Mucosa of rectum (tissue), 2 donors: Measurements from ENCODE around the gene AREG.

Experiments used
- H3K27ac ChIP-seq, 2 donors: one replicate each; pipeline ENCODE4 v1.7.0; 2013; ENCODE audit warnings: inconsistent platforms in 2 of 2, low read depth in 2 of 2, low read length in 2 of 2
- H3K27me3 ChIP-seq, 2 donors: one replicate each; pipeline ENCODE4 v1.7.0; 2013; ENCODE audit warnings: low read length in 2 of 2; ENCODE audit not compliant: control insufficient read depth in 2 of 2, insufficient read depth in 2 of 2
- H3K36me3 ChIP-seq, 2 donors: one replicate each; pipeline ENCODE4 v1.7.0; 2013; ENCODE audit warnings: low read length in 2 of 2; ENCODE audit not compliant: control insufficient read depth in 2 of 2, insufficient read depth in 2 of 2
- H3K4me1 ChIP-seq, 2 donors: one replicate each; pipeline ENCODE4 v1.7.0; 2013; ENCODE audit warnings: low read length in 2 of 2, mild to moderate bottlenecking in 1 of 2; ENCODE audit not compliant: control insufficient read depth in 2 of 2, insufficient read depth in 2 of 2
- H3K4me3 ChIP-seq, 2 donors: one replicate each; pipeline ENCODE4 v1.7.0; 2013; ENCODE audit warnings: low read length in 2 of 2
- H3K9ac ChIP-seq, 2 donors: one replicate each; pipeline ENCODE4 v1.7.0; 2013; ENCODE audit warnings: low read length in 2 of 2, low read depth in 1 of 2, mild to moderate bottlenecking in 1 of 2
- H3K9me3 ChIP-seq, 2 donors: one replicate each; pipeline ENCODE4 v1.7.0; 2013; ENCODE audit warnings: low read length in 2 of 2; ENCODE audit not compliant: control insufficient read depth in 2 of 2
- donor health status: healthy.
- donor health status: Normal muscosa, but diverticular disease.

The AREG gene

DNA sequence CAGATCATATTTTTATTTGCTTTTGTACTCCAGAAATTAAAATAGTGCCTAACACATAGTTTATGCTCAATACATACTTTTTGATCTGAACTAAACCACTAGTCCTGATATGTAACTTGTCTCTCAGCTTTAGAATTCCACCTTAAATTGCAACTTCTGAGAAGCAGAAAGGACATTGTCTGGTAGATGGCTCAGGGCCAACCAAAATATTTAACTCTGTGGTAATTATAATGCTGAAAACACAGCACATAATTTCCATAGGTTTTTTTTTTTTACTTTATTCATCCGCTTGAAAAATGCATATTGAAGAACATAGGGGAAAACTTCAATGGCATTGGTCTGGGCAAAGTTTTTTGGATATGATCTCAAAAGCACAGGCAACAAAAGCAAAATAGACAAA, 59.3 kb downstream of the AREG start:
- Histone ChIP-seq H3K4me1 (no peaks in the 10 kb centered on the region), H3K27me3 (no peaks in the 10 kb centered on the region), H3K36me3 (no peaks in the 10 kb centered on the region), H3K27ac (no peak overlapping the region), H3K4me3 (no peak overlapping the region), H3K9ac (no peak overlapping the region), H3K9me3 (no peaks in the 10 kb centered on the region)
